ENCODE data around the gene PARN.

DNA sequence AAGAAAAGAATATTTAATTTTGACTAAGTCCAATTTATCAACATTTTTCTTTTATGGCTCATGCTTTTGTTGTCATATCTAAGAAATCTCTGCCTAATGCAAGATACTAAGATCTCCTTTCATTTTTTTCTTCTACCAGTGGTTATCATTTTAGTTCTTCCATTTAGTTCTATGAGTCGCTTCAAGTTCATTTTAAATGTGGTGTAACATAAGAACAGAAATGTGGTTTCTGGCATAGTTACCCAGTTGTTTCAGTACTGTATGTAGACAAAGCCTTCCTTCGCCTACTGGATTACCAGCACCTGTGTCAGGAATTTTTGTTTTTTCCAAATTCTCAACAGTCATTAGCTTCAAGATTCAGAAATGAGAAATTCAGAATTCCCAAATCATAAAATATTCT is 175.7 kb downstream of the PARN start:
- TF ChIP-seq POLR2AphosphoS5 (IDR thresholded peaks at IDR 0.05; ENCODE audit: borderline replicate concordance, low read depth, low read length) (no peak), EZH2 (IDR thresholded peaks at IDR 0.05) (no peak), FOXP2 (optimal IDR thresholded peaks at IDR 0.05; ENCODE audit: control extremely low read depth, extremely low read length, insufficient read depth) (no peak)
